K562 (cell line): Measurements from ENCODE around the gene MBNL1. TPM values are rescaled to one million over a fixed set of nuclear protein-coding genes. Genes with fewer than 3 reads are reported as not detected.

Experiments used
- HDAC1 ChIP-seq, 2 experiments: fragments of 450-650 bp; IDR thresholded peaks; 2 replicates each; pipeline ENCODE4 v1.6.1; 2016 to 2017; ENCODE audit warnings: inconsistent platforms in 1 of 2, mild to moderate bottlenecking in 1 of 2, moderate library complexity in 1 of 2
- HDAC3 ChIP-seq: fragments of 450-650 bp; IDR thresholded peaks from 2 replicates; pipeline ENCODE4 v1.6.1; 2018; ENCODE audit warnings: borderline replicate concordance, mild to moderate bottlenecking, moderate library complexity; ENCODE audit not compliant: partially characterized antibody
- LEF1 ChIP-seq: fragments of 450-650 bp; IDR thresholded peaks from 2 replicates; pipeline ENCODE4 v1.6.1; 2016; ENCODE audit warnings: mild to moderate bottlenecking
- MTA2 ChIP-seq: fragments of 450-650 bp; IDR thresholded peaks from 2 replicates; pipeline ENCODE4 v1.6.1; 2016; ENCODE audit warnings: low read depth
- NFYB ChIP-seq: IDR thresholded peaks from 2 replicates; pipeline ENCODE4 v1.6.1; 2011; ENCODE audit warnings: mild to moderate bottlenecking, moderate library complexity; ENCODE audit not compliant: insufficient read length; ENCODE audit errors: extremely low read depth
- PML ChIP-seq: IDR thresholded peaks from 2 replicates; pipeline ENCODE4 v1.6.1; 2012; ENCODE audit warnings: low read length, inconsistent platforms
- RBFOX2 ChIP-seq: fragments of 200-400 bp; formaldehyde crosslinking; IDR thresholded peaks from 2 replicates; pipeline ENCODE4 v1.6.1; 2017; ENCODE audit warnings: low read depth, mild to moderate bottlenecking, low read length, moderate library complexity
- RBM34 ChIP-seq: fragments of 200-400 bp; formaldehyde crosslinking; IDR thresholded peaks from 2 replicates; pipeline ENCODE4 v1.6.1; 2018; ENCODE audit warnings: low read length, borderline replicate concordance; ENCODE audit not compliant: insufficient read depth
- RCOR1 ChIP-seq, 2 experiments: IDR thresholded peaks; 2 replicates each; pipeline ENCODE4 v1.6.1; 2012; ENCODE audit warnings: low read depth in 2 of 2, low read length in 2 of 2, borderline replicate concordance in 1 of 2, improper control_type of control experiment in 1 of 2
- SNRNP70 ChIP-seq: fragments of 200-400 bp; formaldehyde crosslinking; optimal IDR thresholded peaks from 2 replicates; pipeline ENCODE3; 2017; ENCODE audit warnings: low read depth, low read length
- SPI1 ChIP-seq: IDR thresholded peaks from 2 replicates; pipeline ENCODE4 v1.6.1; 2011; ENCODE audit warnings: low read depth, low read length, control low read depth, borderline replicate concordance
- TCF7 ChIP-seq: sonication (generic); IDR thresholded peaks from 2 replicates; pipeline ENCODE4 v1.6.1; 2016; ENCODE audit warnings: antibody characterized with exemption, borderline replicate concordance
- ZNF232 ChIP-seq: sonication (generic); formaldehyde crosslinking; IDR thresholded peaks from 2 replicates; pipeline ENCODE4 v1.8.0; 2022; ENCODE audit warnings: mild to moderate bottlenecking, missing genetic modification reagents
- ZNF584 ChIP-seq: fragments of 200-800 bp; sonication (Bioruptor generic); IDR thresholded peaks from 2 replicates; pipeline ENCODE4 v1.6.1; 2016; ENCODE audit warnings: low read depth, mild to moderate bottlenecking, missing genetic modification characterization, missing compliant biosample characterization
- ZNF780A ChIP-seq: fragments of 250-450 bp; sonication (Bioruptor Pico); IDR thresholded peaks from 2 replicates; pipeline ENCODE4 v1.5.0; 2021; ENCODE audit warnings: mild to moderate bottlenecking
- polyA plus RNA-seq, 8 experiments: library from polyadenylated mRNA; depleted of rRNA in 4 of 8; stranded (reverse) in 5 of 8; unstranded in 3 of 8; fragments of >200 nt; fragmentation: Nextera tagmentation in 2 of 8; fragmentation: Illumina TruSeq in 1 of 8; extraction: Ambion mirVana in 2 of 8; extraction: Trizol in 1 of 8; gene quantifications; 2 replicates each; pipeline versions ENCODE4 v1.2.1 to v1.2.3, GENCODE V29; 2011 to 2014; ENCODE audit warnings: inconsistent platforms in 1 of 8, missing spikeins in 1 of 8
- total RNA-seq, 7 experiments: library from RNA; depleted of rRNA in 6 of 7; stranded (reverse); fragments of >200 nt in 6 of 7; fragmentation: Illumina TruSeq in 2 of 7; extraction: Trizol in 2 of 7; gene quantifications; 2 replicates each; pipeline versions ENCODE4 v1.2.1 to v1.2.3, GENCODE V29; 2011 to 2021; ENCODE audit warnings: low replicate concordance in 1 of 7
- TF ChIP-seq, protein P1 (sequence below): sonication (generic); formaldehyde crosslinking; IDR thresholded peaks from 2 replicates; pipeline ENCODE4 v1.8.0; 2022; ENCODE audit warnings: missing genetic modification reagents, mild to moderate bottlenecking, borderline replicate concordance
- TF ChIP-seq, protein P2 (sequence below), 2 experiments: fragments of 200-800 bp in 1 of 2; sonication (Bioruptor generic) in 1 of 2; sonication (generic) in 1 of 2; formaldehyde crosslinking in 1 of 2; IDR thresholded peaks in 1 of 2; conservative IDR thresholded peaks in 1 of 2; 2 replicates each; pipeline versions ENCODE4 v1.5.0 to v1.6.1; 2016 to 2020; ENCODE audit warnings: missing compliant biosample characterization in 1 of 2, missing genetic modification characterization in 1 of 2, missing genetic modification reagents in 1 of 2
- TF ChIP-seq, protein P3 (sequence below): fragments of 450-650 bp; formaldehyde crosslinking; conservative IDR thresholded peaks from 2 replicates; pipeline ENCODE4 v1.4.0; 2022; ENCODE audit warnings: mild to moderate bottlenecking, missing genetic modification characterization
- TF ChIP-seq, protein P4 (sequence below): fragments of 450-650 bp; IDR thresholded peaks from 2 replicates; pipeline ENCODE4 v1.6.1; 2016; ENCODE audit warnings: missing biosample characterization, missing genetic modification characterization
- TF ChIP-seq, protein P5 (sequence below): fragments of 450-650 bp; conservative IDR thresholded peaks from 2 replicates; pipeline ENCODE4 v1.6.1; 2016; ENCODE audit warnings: missing genetic modification characterization, low read depth, mild to moderate bottlenecking, missing compliant biosample characterization, moderate library complexity
- TF ChIP-seq, protein P6 (sequence below): sonication (generic); formaldehyde crosslinking; IDR thresholded peaks from 2 replicates; pipeline ENCODE4 v1.8.0; 2022; ENCODE audit warnings: mild to moderate bottlenecking, missing genetic modification reagents

Gene MBNL1
- total and polyA plus RNA-seq, 9 of the 15 experiments (the other 6 are each of a cell fraction or from before 2014, with no cell fraction given) = 70.3 to 243 (median 220) TPM

DNA sequence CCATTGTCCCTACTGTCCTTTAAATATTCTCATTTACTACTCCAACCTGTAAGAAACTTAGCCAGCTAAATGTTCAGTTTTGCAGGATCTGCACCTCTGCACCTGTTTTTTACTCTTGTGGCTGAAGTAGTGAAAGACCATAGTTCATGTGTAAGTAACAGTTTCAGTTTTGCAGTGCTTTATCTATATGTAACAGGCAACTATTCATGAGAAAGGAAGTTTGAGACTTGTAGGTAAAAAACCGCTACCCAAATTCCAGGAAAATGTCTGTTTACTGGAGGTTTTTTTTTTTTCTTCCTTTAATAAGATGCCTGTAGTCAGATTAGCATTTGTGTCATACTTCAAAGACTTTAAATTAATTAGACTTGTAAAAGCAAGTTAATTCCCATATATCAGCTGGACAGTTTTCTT is 25.4 kb upstream of the MBNL1 start (continued):
- TF ChIP-seq, protein P1, sequence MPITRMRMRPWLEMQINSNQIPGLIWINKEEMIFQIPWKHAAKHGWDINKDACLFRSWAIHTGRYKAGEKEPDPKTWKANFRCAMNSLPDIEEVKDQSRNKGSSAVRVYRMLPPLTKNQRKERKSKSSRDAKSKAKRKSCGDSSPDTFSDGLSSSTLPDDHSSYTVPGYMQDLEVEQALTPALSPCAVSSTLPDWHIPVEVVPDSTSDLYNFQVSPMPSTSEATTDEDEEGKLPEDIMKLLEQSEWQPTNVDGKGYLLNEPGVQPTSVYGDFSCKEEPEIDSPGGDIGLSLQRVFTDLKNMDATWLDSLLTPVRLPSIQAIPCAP (CRISPR knock-in tag) = no peak
- TF ChIP-seq HDAC3 (peak; percentile 71), RCOR1 (IDR thresholded peaks at IDR 0.05; ENCODE audit: borderline replicate concordance in 1 of 2, low read depth in 2 of 2, low read length in 2 of 2) (peak in 1 of 2 experiments; percentile 82; a peak in 3 of 4 replicates), TCF7 (no peak), ZNF232 (no peak), RBM34 (no peak), SNRNP70 (no peak), ZNF780A (no peak), ZNF584 (CRISPR knock-in tag) (no peak), PML (peak; percentile 80; the same call in 1 of the 2 replicates), HDAC1 (IDR thresholded peaks at IDR 0.05) (peak in 1 of 2 experiments; percentile 46; a peak in 2 of 4 replicates), SPI1 (peak; percentile 35; the same call in 1 of the 2 replicates), NFYB (no peak), RBFOX2 (peak; percentile 10; the same call in 1 of the 2 replicates), MTA2 (peak; percentile 78), LEF1 (peak; percentile 79; the same call in 1 of the 2 replicates)
- TF ChIP-seq, protein P2, sequence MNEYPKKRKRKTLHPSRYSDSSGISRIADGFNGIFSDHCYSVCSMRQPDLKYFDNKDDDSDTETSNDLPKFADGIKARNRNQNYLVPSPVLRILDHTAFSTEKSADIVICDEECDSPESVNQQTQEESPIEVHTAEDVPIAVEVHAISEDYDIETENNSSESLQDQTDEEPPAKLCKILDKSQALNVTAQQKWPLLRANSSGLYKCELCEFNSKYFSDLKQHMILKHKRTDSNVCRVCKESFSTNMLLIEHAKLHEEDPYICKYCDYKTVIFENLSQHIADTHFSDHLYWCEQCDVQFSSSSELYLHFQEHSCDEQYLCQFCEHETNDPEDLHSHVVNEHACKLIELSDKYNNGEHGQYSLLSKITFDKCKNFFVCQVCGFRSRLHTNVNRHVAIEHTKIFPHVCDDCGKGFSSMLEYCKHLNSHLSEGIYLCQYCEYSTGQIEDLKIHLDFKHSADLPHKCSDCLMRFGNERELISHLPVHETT (CRISPR knock-in tag; conservative IDR thresholded peaks at IDR 0.05 in 1 of 2, IDR thresholded peaks at IDR 0.05 in 1 of 2) = peak in 1 of 2 experiments; percentile 56; a peak in 1 of 4 replicates
- TF ChIP-seq, protein P3, sequence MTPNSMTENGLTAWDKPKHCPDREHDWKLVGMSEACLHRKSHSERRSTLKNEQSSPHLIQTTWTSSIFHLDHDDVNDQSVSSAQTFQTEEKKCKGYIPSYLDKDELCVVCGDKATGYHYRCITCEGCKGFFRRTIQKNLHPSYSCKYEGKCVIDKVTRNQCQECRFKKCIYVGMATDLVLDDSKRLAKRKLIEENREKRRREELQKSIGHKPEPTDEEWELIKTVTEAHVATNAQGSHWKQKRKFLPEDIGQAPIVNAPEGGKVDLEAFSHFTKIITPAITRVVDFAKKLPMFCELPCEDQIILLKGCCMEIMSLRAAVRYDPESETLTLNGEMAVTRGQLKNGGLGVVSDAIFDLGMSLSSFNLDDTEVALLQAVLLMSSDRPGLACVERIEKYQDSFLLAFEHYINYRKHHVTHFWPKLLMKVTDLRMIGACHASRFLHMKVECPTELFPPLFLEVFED (CRISPR knock-in tag) = no peak
- TF ChIP-seq, protein P4, sequence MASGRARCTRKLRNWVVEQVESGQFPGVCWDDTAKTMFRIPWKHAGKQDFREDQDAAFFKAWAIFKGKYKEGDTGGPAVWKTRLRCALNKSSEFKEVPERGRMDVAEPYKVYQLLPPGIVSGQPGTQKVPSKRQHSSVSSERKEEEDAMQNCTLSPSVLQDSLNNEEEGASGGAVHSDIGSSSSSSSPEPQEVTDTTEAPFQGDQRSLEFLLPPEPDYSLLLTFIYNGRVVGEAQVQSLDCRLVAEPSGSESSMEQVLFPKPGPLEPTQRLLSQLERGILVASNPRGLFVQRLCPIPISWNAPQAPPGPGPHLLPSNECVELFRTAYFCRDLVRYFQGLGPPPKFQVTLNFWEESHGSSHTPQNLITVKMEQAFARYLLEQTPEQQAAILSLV (tag) = no peak
- TF ChIP-seq, protein P5, sequence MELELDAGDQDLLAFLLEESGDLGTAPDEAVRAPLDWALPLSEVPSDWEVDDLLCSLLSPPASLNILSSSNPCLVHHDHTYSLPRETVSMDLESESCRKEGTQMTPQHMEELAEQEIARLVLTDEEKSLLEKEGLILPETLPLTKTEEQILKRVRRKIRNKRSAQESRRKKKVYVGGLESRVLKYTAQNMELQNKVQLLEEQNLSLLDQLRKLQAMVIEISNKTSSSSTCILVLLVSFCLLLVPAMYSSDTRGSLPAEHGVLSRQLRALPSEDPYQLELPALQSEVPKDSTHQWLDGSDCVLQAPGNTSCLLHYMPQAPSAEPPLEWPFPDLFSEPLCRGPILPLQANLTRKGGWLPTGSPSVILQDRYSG (tag) = no peak
- TF ChIP-seq, protein P6, sequence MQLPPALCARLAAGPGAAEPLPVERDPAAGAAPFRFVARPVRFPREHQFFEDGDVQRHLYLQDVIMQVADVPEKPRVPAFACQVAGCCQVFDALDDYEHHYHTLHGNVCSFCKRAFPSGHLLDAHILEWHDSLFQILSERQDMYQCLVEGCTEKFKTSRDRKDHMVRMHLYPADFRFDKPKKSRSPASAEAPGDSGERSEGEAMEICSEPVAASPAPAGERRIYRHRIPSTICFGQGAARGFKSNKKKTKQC (CRISPR knock-in tag) = no peak
